ENCODE results near the gene EHBP1L1. TPM values are rescaled to one million over a fixed set of nuclear protein-coding genes. Genes with fewer than 3 reads are reported as not detected.

EHBP1L1 gene
- total and polyA plus RNA-seq, 2 of the 13 experiments (the other 11 are each of a cell fraction or from before 2014, with no cell fraction given), result 8.3 to 10.6 TPM

GRCh38 chr11:65584723-65585171 lies 8.9 kb downstream of the EHBP1L1 start (continued):
- TF ChIP-seq, protein P1, sequence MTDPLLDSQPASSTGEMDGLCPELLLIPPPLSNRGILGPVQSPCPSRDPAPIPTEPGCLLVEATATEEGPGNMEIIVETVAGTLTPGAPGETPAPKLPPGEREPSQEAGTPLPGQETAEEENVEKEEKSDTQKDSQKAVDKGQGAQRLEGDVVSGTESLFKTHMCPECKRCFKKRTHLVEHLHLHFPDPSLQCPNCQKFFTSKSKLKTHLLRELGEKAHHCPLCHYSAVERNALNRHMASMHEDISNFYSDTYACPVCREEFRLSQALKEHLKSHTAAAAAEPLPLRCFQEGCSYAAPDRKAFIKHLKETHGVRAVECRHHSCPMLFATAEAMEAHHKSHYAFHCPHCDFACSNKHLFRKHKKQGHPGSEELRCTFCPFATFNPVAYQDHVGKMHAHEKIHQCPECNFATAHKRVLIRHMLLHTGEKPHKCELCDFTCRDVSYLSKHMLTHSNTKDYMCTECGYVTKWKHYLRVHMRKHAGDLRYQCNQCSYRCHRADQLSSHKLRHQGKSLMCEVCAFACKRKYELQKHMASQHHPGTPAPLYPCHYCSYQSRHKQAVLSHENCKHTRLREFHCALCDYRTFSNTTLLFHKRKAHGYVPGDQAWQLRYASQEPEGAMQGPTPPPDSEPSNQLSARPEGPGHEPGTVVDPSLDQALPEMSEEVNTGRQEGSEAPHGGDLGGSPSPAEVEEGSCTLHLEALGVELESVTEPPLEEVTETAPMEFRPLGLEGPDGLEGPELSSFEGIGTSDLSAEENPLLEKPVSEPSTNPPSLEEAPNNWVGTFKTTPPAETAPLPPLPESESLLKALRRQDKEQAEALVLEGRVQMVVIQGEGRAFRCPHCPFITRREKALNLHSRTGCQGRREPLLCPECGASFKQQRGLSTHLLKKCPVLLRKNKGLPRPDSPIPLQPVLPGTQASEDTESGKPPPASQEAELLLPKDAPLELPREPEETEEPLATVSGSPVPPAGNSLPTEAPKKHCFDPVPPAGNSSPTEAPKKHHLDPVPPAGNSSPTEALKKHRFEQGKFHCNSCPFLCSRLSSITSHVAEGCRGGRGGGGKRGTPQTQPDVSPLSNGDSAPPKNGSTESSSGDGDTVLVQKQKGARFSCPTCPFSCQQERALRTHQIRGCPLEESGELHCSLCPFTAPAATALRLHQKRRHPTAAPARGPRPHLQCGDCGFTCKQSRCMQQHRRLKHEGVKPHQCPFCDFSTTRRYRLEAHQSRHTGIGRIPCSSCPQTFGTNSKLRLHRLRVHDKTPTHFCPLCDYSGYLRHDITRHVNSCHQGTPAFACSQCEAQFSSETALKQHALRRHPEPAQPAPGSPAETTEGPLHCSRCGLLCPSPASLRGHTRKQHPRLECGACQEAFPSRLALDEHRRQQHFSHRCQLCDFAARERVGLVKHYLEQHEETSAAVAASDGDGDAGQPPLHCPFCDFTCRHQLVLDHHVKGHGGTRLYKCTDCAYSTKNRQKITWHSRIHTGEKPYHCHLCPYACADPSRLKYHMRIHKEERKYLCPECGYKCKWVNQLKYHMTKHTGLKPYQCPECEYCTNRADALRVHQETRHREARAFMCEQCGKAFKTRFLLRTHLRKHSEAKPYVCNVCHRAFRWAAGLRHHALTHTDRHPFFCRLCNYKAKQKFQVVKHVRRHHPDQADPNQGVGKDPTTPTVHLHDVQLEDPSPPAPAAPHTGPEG (CRISPR knock-in tag; IDR thresholded peaks at IDR 0.05), result no peak
- no peak for TF ChIP-seq HHEX (CRISPR knock-in tag; IDR thresholded peaks at IDR 0.05)
- TF ChIP-seq, protein P2, sequence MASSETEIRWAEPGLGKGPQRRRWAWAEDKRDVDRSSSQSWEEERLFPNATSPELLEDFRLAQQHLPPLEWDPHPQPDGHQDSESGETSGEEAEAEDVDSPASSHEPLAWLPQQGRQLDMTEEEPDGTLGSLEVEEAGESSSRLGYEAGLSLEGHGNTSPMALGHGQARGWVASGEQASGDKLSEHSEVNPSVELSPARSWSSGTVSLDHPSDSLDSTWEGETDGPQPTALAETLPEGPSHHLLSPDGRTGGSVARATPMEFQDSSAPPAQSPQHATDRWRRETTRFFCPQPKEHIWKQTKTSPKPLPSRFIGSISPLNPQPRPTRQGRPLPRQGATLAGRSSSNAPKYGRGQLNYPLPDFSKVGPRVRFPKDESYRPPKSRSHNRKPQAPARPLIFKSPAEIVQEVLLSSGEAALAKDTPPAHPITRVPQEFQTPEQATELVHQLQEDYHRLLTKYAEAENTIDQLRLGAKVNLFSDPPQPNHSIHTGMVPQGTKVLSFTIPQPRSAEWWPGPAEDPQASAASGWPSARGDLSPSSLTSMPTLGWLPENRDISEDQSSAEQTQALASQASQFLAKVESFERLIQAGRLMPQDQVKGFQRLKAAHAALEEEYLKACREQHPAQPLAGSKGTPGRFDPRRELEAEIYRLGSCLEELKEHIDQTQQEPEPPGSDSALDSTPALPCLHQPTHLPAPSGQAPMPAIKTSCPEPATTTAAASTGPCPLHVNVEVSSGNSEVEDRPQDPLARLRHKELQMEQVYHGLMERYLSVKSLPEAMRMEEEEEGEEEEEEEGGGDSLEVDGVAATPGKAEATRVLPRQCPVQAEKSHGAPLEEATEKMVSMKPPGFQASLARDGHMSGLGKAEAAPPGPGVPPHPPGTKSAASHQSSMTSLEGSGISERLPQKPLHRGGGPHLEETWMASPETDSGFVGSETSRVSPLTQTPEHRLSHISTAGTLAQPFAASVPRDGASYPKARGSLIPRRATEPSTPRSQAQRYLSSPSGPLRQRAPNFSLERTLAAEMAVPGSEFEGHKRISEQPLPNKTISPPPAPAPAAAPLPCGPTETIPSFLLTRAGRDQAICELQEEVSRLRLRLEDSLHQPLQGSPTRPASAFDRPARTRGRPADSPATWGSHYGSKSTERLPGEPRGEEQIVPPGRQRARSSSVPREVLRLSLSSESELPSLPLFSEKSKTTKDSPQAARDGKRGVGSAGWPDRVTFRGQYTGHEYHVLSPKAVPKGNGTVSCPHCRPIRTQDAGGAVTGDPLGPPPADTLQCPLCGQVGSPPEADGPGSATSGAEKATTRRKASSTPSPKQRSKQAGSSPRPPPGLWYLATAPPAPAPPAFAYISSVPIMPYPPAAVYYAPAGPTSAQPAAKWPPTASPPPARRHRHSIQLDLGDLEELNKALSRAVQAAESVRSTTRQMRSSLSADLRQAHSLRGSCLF (CRISPR knock-in tag; IDR thresholded peaks at IDR 0.05; ENCODE audit: borderline replicate concordance), result no peak
- TF ChIP-seq EEA1 (CRISPR knock-in tag; IDR thresholded peaks at IDR 0.05; ENCODE audit: borderline replicate concordance), result no peak
- TF ChIP-seq KMT2B (CRISPR knock-in tag; IDR thresholded peaks at IDR 0.05), result no peak
- TF ChIP-seq, protein P3, sequence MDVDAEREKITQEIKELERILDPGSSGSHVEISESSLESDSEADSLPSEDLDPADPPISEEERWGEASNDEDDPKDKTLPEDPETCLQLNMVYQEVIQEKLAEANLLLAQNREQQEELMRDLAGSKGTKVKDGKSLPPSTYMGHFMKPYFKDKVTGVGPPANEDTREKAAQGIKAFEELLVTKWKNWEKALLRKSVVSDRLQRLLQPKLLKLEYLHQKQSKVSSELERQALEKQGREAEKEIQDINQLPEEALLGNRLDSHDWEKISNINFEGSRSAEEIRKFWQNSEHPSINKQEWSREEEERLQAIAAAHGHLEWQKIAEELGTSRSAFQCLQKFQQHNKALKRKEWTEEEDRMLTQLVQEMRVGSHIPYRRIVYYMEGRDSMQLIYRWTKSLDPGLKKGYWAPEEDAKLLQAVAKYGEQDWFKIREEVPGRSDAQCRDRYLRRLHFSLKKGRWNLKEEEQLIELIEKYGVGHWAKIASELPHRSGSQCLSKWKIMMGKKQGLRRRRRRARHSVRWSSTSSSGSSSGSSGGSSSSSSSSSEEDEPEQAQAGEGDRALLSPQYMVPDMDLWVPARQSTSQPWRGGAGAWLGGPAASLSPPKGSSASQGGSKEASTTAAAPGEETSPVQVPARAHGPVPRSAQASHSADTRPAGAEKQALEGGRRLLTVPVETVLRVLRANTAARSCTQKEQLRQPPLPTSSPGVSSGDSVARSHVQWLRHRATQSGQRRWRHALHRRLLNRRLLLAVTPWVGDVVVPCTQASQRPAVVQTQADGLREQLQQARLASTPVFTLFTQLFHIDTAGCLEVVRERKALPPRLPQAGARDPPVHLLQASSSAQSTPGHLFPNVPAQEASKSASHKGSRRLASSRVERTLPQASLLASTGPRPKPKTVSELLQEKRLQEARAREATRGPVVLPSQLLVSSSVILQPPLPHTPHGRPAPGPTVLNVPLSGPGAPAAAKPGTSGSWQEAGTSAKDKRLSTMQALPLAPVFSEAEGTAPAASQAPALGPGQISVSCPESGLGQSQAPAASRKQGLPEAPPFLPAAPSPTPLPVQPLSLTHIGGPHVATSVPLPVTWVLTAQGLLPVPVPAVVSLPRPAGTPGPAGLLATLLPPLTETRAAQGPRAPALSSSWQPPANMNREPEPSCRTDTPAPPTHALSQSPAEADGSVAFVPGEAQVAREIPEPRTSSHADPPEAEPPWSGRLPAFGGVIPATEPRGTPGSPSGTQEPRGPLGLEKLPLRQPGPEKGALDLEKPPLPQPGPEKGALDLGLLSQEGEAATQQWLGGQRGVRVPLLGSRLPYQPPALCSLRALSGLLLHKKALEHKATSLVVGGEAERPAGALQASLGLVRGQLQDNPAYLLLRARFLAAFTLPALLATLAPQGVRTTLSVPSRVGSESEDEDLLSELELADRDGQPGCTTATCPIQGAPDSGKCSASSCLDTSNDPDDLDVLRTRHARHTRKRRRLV (CRISPR knock-in tag; IDR thresholded peaks at IDR 0.05), result no peak

All from HepG2 (cell line).